Measurements from ENCODE around the gene HOXB3. TPM values are rescaled to one million over a fixed set of nuclear protein-coding genes. Genes with fewer than 3 reads are reported as not detected.

HOXB3 gene
- polyA plus RNA-seq, 1 donor (not counting 4 experiments of a cell fraction or from before 2014, with no cell fraction given) = 1.1 TPM

GRCh38 chr17:48556576-48557401 is 33.3 kb downstream of the HOXB3 start:
- no peaks in the 10 kb centered on the region for H4K20me1 ChIP-seq (ENCODE audit: control insufficient read depth, extremely low read depth, insufficient read depth, low read length)
- H3K4me3 ChIP-seq (ENCODE audit: control insufficient read depth in 2 of 3, extremely low read depth in 1 of 3, insufficient read depth in 2 of 3, low read depth in 1 of 3, low read length in 3 of 3) = no peak overlapping the region
- no peak for TF ChIP-seq EZH2 (IDR thresholded peaks at IDR 0.05; ENCODE audit: low read length)
- TF ChIP-seq, protein P1, sequence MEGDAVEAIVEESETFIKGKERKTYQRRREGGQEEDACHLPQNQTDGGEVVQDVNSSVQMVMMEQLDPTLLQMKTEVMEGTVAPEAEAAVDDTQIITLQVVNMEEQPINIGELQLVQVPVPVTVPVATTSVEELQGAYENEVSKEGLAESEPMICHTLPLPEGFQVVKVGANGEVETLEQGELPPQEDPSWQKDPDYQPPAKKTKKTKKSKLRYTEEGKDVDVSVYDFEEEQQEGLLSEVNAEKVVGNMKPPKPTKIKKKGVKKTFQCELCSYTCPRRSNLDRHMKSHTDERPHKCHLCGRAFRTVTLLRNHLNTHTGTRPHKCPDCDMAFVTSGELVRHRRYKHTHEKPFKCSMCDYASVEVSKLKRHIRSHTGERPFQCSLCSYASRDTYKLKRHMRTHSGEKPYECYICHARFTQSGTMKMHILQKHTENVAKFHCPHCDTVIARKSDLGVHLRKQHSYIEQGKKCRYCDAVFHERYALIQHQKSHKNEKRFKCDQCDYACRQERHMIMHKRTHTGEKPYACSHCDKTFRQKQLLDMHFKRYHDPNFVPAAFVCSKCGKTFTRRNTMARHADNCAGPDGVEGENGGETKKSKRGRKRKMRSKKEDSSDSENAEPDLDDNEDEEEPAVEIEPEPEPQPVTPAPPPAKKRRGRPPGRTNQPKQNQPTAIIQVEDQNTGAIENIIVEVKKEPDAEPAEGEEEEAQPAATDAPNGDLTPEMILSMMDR (optimal IDR thresholded peaks at IDR 0.05 in 1 of 3, IDR thresholded peaks at IDR 0.05 in 1 of 3, conservative IDR thresholded peaks at IDR 0.05 in 1 of 3; ENCODE audit: extremely low read depth in 1 of 3, insufficient read depth in 2 of 3, low read length in 3 of 3) = no peak
- H3K27me3 ChIP-seq (ENCODE audit: control insufficient read depth, extremely low read depth, insufficient read depth, low read length) = peaks cover 19% of the 10 kb centered on the region
- H3K36me3 ChIP-seq (ENCODE audit: control insufficient read depth in 2 of 2, extremely low read depth in 1 of 2, insufficient read depth in 2 of 2, low read length in 2 of 2) = peaks cover 0 to 3% of the 10 kb centered on the region in 2 experiments
- H3K4me1 ChIP-seq (ENCODE audit: control insufficient read depth, extremely low read depth, insufficient read depth, low read length) = peaks cover 14% of the 10 kb centered on the region
- H3K27ac ChIP-seq (ENCODE audit: control insufficient read depth, insufficient read depth, low read length) = no peak overlapping the region
- H3K9ac ChIP-seq (ENCODE audit: control insufficient read depth, extremely low read depth, insufficient read depth, low read length) = no peak overlapping the region
- H3K79me2 ChIP-seq (ENCODE audit: control insufficient read depth, insufficient read depth, low read length) = no peaks in the 10 kb centered on the region
- H3K9me1 ChIP-seq (ENCODE audit: control insufficient read depth, extremely low read depth, insufficient read depth, low read length) = no peaks in the 10 kb centered on the region
- peak overlapping the region; percentile 49 for H3K4me2 ChIP-seq (ENCODE audit: control insufficient read depth, extremely low read depth, insufficient read depth, low read depth, low read length)
- dilution Hi-C loops (cut with MboI; ENCODE audit: extremely low pct_ligation_motif_present, low sequenced_read_pairs) = no loop called here
- H2AFZ ChIP-seq (ENCODE audit: control insufficient read depth, low read length) = peak overlapping the region; percentile 24
- DNase-seq (ENCODE audit: low read depth, low spot score) (no peak), FAIRE-seq (peak; percentile 63)
- H3K9me3 ChIP-seq (ENCODE audit: control insufficient read depth, low read depth, low read length) = no peaks in the 10 kb centered on the region

DNA sequence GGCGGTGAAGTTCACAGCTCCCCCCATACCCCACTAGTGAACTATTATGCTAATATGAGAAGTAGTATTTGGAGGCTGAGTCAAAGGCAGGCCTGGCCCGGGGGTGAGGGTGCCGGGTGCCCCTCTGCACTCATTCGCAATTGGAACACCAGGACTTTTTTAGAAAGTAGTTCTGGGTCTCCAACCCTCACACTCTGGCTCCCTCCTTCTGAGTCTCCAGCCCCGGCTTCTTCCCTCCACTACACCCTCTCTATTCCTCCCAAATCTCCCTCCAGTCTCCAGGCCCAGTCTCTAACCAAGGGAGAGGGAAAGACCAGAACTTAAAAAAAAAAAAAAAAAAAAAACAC is 33.8 kb downstream of the HOXB3 start:
- Histone ChIP-seq H3K27me3 (ENCODE audit: control insufficient read depth, extremely low read depth, insufficient read depth, low read length) (peaks cover 19% of the 10 kb centered on the region), H3K4me3 (ENCODE audit: control insufficient read depth in 2 of 3, extremely low read depth in 1 of 3, insufficient read depth in 2 of 3, low read depth in 1 of 3, low read length in 3 of 3) (no peak overlapping the region), H3K9me3 (ENCODE audit: control insufficient read depth, low read depth, low read length) (no peaks in the 10 kb centered on the region), H3K4me2 (ENCODE audit: control insufficient read depth, extremely low read depth, insufficient read depth, low read depth, low read length) (peak overlapping the region; percentile 67), H3K36me3 (ENCODE audit: control insufficient read depth in 2 of 2, extremely low read depth in 1 of 2, insufficient read depth in 2 of 2, low read length in 2 of 2) (peaks cover 0 to 3% of the 10 kb centered on the region in 2 experiments), H3K4me1 (ENCODE audit: control insufficient read depth, extremely low read depth, insufficient read depth, low read length) (peaks cover 14% of the 10 kb centered on the region), H4K20me1 (ENCODE audit: control insufficient read depth, extremely low read depth, insufficient read depth, low read length) (no peaks in the 10 kb centered on the region), H2AFZ (ENCODE audit: control insufficient read depth, low read length) (no peak overlapping the region), H3K27ac (ENCODE audit: control insufficient read depth, insufficient read depth, low read length) (no peak overlapping the region), H3K9me1 (ENCODE audit: control insufficient read depth, extremely low read depth, insufficient read depth, low read length) (no peaks in the 10 kb centered on the region), H3K9ac (ENCODE audit: control insufficient read depth, extremely low read depth, insufficient read depth, low read length) (no peak overlapping the region), H3K79me2 (ENCODE audit: control insufficient read depth, insufficient read depth, low read length) (no peaks in the 10 kb centered on the region)
- no peak for FAIRE-seq
- DNase-seq (ENCODE audit: low read depth, low spot score) = no peak
- dilution Hi-C loops (cut with MboI; ENCODE audit: extremely low pct_ligation_motif_present, low sequenced_read_pairs) = no loop called here
- TF ChIP-seq, protein P1 (optimal IDR thresholded peaks at IDR 0.05 in 1 of 3, IDR thresholded peaks at IDR 0.05 in 1 of 3, conservative IDR thresholded peaks at IDR 0.05 in 1 of 3; ENCODE audit: extremely low read depth in 1 of 3, insufficient read depth in 2 of 3, low read length in 3 of 3) = no peak
- TF ChIP-seq EZH2 (IDR thresholded peaks at IDR 0.05; ENCODE audit: low read length) = no peak
